OCI-LY7 (cell line): ENCODE measurements around the gene RSPH4A. TPM values are rescaled to one million over a fixed set of nuclear protein-coding genes. Genes with fewer than 3 reads are reported as not detected.

Experiments
- BruUV-seq: library from RNA; stranded (reverse); fragments of 400-500 nt; replicated peaks from 2 replicates; lab custom pipeline; 2021; lab: Mats Ljungman, UMichigan
- CTCF ChIA-PET: fragments of 300-600 bp; sonication (Branson Sonifier 250); formaldehyde crosslinking; loops from one replicate; lab custom pipeline; 2022; ENCODE audit warnings: antibody characterized with exemption; ENCODE audit not compliant: unreplicated experiment; lab: Charles Lee
- POLR2A ChIA-PET: fragments of 300-600 bp; sonication (Branson Sonifier 250); formaldehyde crosslinking; loops from one replicate; lab custom pipeline; 2022; ENCODE audit warnings: antibody characterized with exemption; lab: Charles Lee
- DNase-seq: peaks from one replicate; pipeline ENCODE4 v3.0.0-alpha.2; 2015; ENCODE audit warnings: low spot score
- H2AFZ ChIP-seq: fragments of 200-600 bp; sonication (generic), shearing (Covaris generic); 2 replicates; pipeline ENCODE4 v1.6.1; 2014; ENCODE audit warnings: mild to moderate bottlenecking, antibody characterized with exemption, low read length, moderate library complexity
- H3K27ac ChIP-seq: fragments of 200-600 bp; sonication (generic); 2 replicates; pipeline ENCODE4 v1.5.1; 2014; ENCODE audit warnings: mixed run types, low read depth, mild to moderate bottlenecking, moderate library complexity, low read length, inconsistent platforms; ENCODE audit not compliant: poor library complexity, severe bottlenecking
- H3K36me3 ChIP-seq: fragments of 200-600 bp; sonication (generic); 2 replicates; pipeline ENCODE4 v1.6.1; 2014; ENCODE audit warnings: mild to moderate bottlenecking, antibody characterized with exemption, low read length, moderate library complexity, mixed read lengths; ENCODE audit not compliant: insufficient read depth
- H3K4me1 ChIP-seq: fragments of 200-600 bp; sonication (generic); 2 replicates; pipeline ENCODE4 v1.5.1; 2014; ENCODE audit warnings: mild to moderate bottlenecking, low read length; ENCODE audit not compliant: insufficient read depth, poor library complexity, severe bottlenecking
- H3K4me2 ChIP-seq: fragments of 200-600 bp; sonication (generic); 2 replicates; pipeline ENCODE4 v1.6.1; 2014; ENCODE audit warnings: mild to moderate bottlenecking, low read length
- H3K4me3 ChIP-seq: fragments of 200-600 bp; sonication (generic); 2 replicates; pipeline ENCODE4 v1.5.1; 2014; ENCODE audit warnings: mild to moderate bottlenecking, low read depth, low read length; ENCODE audit not compliant: poor library complexity, severe bottlenecking
- H3K79me2 ChIP-seq: fragments of 200-600 bp; sonication (generic); 2 replicates; pipeline ENCODE4 v1.6.1; 2016; ENCODE audit warnings: low read depth, mild to moderate bottlenecking, low read length, moderate library complexity, mixed read lengths; ENCODE audit not compliant: insufficient read depth
- H3K9me2 ChIP-seq: fragments of 200-600 bp; sonication (generic); 2 replicates; pipeline ENCODE4 v1.6.1; 2016; ENCODE audit warnings: mild to moderate bottlenecking, low read length, mixed read lengths; ENCODE audit not compliant: insufficient read depth
- H3K9me3 ChIP-seq: fragments of 200-600 bp; sonication (generic); 2 replicates; pipeline ENCODE4 v1.6.1; 2014; ENCODE audit warnings: mild to moderate bottlenecking, mixed run types, low read length, mixed read lengths
- H4K20me1 ChIP-seq: fragments of 200-600 bp; sonication (generic); 2 replicates; pipeline ENCODE4 v1.6.1; 2014; ENCODE audit warnings: mild to moderate bottlenecking, antibody characterized with exemption, low read length, moderate library complexity, mixed read lengths; ENCODE audit not compliant: insufficient read depth
- EZH2phosphoT487 ChIP-seq: fragments of 200-600 bp; sonication (generic); IDR thresholded peaks from 2 replicates; pipeline ENCODE4 v1.6.1; 2018; ENCODE audit warnings: low read depth, borderline replicate concordance, mild to moderate bottlenecking, mixed run types, antibody characterized with exemption, low read length, moderate library complexity, mixed read lengths
- intact Hi-C: fragments of 100-400 bp; cut with micrococcal nuclease; formaldehyde crosslinking; loops from one replicate; pipeline ENCODE4 v1.10.0; 2022; ENCODE audit not compliant: unreplicated experiment
- total RNA-seq, 2 experiments: library from RNA; depleted of rRNA in 1 of 2; stranded (reverse); fragments of >200 nt in 1 of 2; shearing (Covaris generic) in 1 of 2; gene quantifications; 2 replicates each; pipeline ENCODE4 v1.2.3, GENCODE V29; 2014 to 2022
- TF ChIP-seq, protein P1 (sequence below): fragments of 200-600 bp; sonication (generic); conservative IDR thresholded peaks from 2 replicates; pipeline ENCODE4 v1.5.1; 2014; ENCODE audit warnings: mild to moderate bottlenecking, antibody characterized with exemption, low read length, moderate library complexity, mixed read lengths

Gene RSPH4A
- total RNA-seq, 2 experiments from 2014 or later = 0.16 TPM; not detected in 1

DNA sequence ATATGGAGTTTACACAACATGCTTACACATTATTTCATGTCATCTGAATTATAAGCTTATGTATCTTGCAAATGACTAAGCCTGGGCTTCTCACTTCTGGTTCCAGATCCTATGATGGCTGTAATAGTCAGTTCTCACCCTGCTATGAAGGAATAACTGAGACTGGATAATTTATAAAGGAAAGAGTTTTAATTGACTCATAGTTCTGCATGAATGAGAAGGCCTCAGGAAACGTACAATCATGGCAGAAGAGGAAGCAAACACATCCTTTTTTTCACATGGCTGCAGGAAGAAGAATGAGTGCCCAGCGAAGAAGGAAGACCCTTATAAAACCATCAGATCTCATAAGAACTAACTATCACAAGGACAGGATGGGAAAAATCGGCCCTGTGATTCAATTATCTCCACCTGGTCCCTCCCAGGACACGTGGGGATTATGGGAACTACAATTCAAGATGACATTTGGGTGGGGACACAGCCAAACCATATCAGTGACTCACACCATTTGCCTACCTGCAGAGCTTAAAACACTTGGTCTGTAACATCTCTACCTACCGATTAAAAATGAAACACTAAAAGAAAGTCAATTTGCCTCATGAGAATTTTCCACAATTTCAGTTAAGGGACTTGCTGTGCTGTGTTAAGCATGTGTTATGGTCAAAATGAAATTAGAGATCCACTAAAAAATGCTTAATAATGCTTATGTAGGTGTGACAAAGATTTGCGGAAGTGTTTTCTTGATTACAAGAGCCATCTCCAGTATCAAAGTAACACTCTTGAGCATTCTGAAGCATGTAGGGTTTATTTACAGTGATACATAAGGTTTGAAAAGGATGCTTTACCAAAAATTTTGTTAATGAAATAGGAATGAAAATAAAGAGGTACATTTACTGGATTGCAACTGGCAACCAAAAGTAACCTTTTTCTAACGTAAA, 47.2 kb upstream of the RSPH4A start:
- no peaks in the 10 kb centered on the region for H3K9me2 ChIP-seq
- no peak overlapping the region for H3K27ac ChIP-seq
- H3K9me3 ChIP-seq = no peaks in the 10 kb centered on the region
- no peak for TF ChIP-seq EZH2phosphoT487
- BruUV-seq = no TSS peak
- POLR2A ChIA-PET = interaction anchor here (0.6 to 2.2 kb wide), 10 partner anchors 8 to 314 kb away, joined by 3 to 16 read pairs (median 3); partner anchors contain the start of genes TRAPPC3L and TSPYL1
- intact Hi-C loops = no loop called here
- peaks cover 7% of the 10 kb centered on the region for H3K36me3 ChIP-seq
- no peak overlapping the region for H3K4me3 ChIP-seq
- no peak for DNase-seq
- H3K79me2 ChIP-seq = peaks cover 41% of the 10 kb centered on the region
- H2AFZ ChIP-seq = peak overlapping the region; percentile 12; the same call in 1 of the 2 replicates
- H3K4me1 ChIP-seq = peaks cover 34% of the 10 kb centered on the region
- H3K4me2 ChIP-seq = peak overlapping the region; percentile 75
- peaks cover 16% of the 10 kb centered on the region; the same call in 1 of the 2 replicates for H4K20me1 ChIP-seq
- CTCF ChIA-PET = interaction anchor here (0.5 to 1.4 kb wide), 2 partner anchors 290 to 301 kb away, joined by 3 to 4 read pairs; partner anchors contain the start of gene TSPYL1

DNA sequence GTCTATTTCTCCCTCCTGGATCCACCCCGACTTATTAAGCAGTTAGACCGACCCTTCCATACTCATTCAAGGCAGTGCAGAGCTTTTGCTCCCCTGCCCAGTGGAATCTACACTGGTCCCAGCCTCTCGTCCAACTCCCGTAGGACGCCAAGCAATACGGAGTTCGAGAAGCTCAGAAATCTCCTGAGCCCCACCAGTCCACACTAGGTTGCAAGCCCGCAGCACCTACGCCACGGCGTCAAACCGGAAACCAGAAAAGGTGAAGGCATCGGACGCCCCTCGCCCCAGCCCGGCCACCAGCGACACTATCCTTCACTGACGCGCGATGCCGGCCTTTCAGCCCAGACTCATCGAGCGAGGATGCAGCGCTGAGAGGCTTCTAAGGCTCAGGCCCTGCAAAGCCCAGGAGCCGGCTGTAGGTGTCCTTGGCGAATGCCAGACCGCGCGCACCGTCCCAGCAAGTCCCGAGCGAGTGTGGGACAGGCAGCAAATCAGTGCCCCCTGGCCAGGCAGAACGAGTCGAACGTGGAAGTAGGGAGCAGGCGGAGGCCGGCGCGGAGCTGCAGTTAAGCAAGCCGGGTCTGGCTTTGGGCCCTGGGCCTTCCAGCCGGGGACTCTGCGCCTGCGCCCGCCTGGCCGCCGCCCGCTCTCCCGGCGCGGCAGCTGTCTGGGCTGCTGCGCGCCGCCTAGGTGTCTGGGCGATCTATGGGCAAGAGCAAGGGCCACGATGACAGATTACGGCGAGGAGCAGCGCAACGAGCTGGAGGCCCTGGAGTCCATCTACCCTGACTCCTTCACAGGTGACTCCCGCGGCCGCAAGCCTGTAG, 45.2 kb upstream of the RSPH4A start, which contains the start of gene RWDD1:
Gene RWDD1 (plus strand): TSS at position 649 of the 827 bp plus-strand sequence. CDS start 79 bp downstream, at position 728.
- peaks cover 60% of the 10 kb centered on the region for H3K79me2 ChIP-seq
- ChIA-PET CTCF (interaction anchor here (0.6 to 1.4 kb wide), 5 partner anchors 10 to 354 kb away, joined by 3 to 8 read pairs (median 4); no protein-coding TSS in a partner anchor), POLR2A (interaction anchor here (0.5 to 2.2 kb wide), 26 partner anchors 9 to 484 kb away, joined by 3 to 16 read pairs (median 4); partner anchors contain the start of genes KPNA5, TSPYL1 and ZUP1)
- TF ChIP-seq, protein P1, sequence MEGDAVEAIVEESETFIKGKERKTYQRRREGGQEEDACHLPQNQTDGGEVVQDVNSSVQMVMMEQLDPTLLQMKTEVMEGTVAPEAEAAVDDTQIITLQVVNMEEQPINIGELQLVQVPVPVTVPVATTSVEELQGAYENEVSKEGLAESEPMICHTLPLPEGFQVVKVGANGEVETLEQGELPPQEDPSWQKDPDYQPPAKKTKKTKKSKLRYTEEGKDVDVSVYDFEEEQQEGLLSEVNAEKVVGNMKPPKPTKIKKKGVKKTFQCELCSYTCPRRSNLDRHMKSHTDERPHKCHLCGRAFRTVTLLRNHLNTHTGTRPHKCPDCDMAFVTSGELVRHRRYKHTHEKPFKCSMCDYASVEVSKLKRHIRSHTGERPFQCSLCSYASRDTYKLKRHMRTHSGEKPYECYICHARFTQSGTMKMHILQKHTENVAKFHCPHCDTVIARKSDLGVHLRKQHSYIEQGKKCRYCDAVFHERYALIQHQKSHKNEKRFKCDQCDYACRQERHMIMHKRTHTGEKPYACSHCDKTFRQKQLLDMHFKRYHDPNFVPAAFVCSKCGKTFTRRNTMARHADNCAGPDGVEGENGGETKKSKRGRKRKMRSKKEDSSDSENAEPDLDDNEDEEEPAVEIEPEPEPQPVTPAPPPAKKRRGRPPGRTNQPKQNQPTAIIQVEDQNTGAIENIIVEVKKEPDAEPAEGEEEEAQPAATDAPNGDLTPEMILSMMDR = no peak; the same call in 1 of the 2 replicates
- no peak for TF ChIP-seq EZH2phosphoT487
- H3K4me3 ChIP-seq = peak within 1 kb of the TSS; percentile 91
- BruUV-seq = no TSS peak
- H3K9me3 ChIP-seq = no peaks in the 10 kb centered on the region
- H3K27ac ChIP-seq = peak within 1 kb of the TSS; percentile 81
- H3K9me2 ChIP-seq = no peaks in the 10 kb centered on the region
- peaks cover 16% of the 10 kb centered on the region; the same call in 1 of the 2 replicates for H4K20me1 ChIP-seq
- H3K36me3 ChIP-seq = peaks cover 25% of the 10 kb centered on the region
- peak within 1 kb of the TSS; percentile 98 for H2AFZ ChIP-seq
- peaks cover 36% of the 10 kb centered on the region for H3K4me1 ChIP-seq
- DNase-seq = peak; percentile 99
- intact Hi-C loops = loop anchor here (1.0 to 10.0 kb wide), 8 partner anchors 76 to 1106 kb away; partner anchors contain the start of genes KPNA5, NT5DC1, NUS1 and ZUP1
- H3K4me2 ChIP-seq = peak within 1 kb of the TSS; percentile 97
